Loucy (cell line): ENCODE data around the gene PKLR.

Source experiments
- H2AFZ ChIP-seq: fragments of 200-600 bp; sonication (generic); 2 replicates; pipeline ENCODE4 v1.6.0; 2016; ENCODE audit warnings: antibody characterized with exemption, mild to moderate bottlenecking, low read length, moderate library complexity
- H3F3A ChIP-seq: fragments of 200-600 bp; 2 replicates; pipeline ENCODE4 v1.6.0; 2016; ENCODE audit warnings: antibody characterized with exemption, low read depth, mild to moderate bottlenecking
- H3K27me3 ChIP-seq: fragments of 200-600 bp; sonication (generic); 2 replicates; pipeline ENCODE4 v1.6.1; 2014; ENCODE audit warnings: low read length, mild to moderate bottlenecking; ENCODE audit not compliant: insufficient read depth, poor library complexity, severe bottlenecking
- H3K36me3 ChIP-seq: fragments of 200-600 bp; sonication (generic); 2 replicates; pipeline ENCODE4 v1.6.1; 2016; ENCODE audit warnings: low read length; ENCODE audit not compliant: insufficient read depth
- H3K4me1 ChIP-seq: fragments of 200-600 bp; sonication (generic); 2 replicates; pipeline ENCODE4 v1.5.1; 2014; ENCODE audit warnings: low read length, mild to moderate bottlenecking; ENCODE audit not compliant: insufficient read depth, poor library complexity, severe bottlenecking
- H3K4me2 ChIP-seq: fragments of 200-600 bp; sonication (generic); 2 replicates; pipeline ENCODE4 v1.6.0; 2014; ENCODE audit warnings: antibody characterized with exemption, low read length, low read depth, mild to moderate bottlenecking; ENCODE audit not compliant: poor library complexity, severe bottlenecking
- H3K4me3 ChIP-seq: fragments of 200-600 bp; sonication (generic); 2 replicates; pipeline ENCODE4 v1.5.1; 2014; ENCODE audit warnings: low read length, mild to moderate bottlenecking, mixed read lengths; ENCODE audit not compliant: poor library complexity, severe bottlenecking
- H3K79me2 ChIP-seq: fragments of 200-600 bp; sonication (generic); 2 replicates; pipeline ENCODE4 v1.6.1; 2014; ENCODE audit warnings: low read length; ENCODE audit not compliant: insufficient read depth
- H3K9ac ChIP-seq: fragments of 200-600 bp; sonication (generic); 2 replicates; pipeline ENCODE4 v1.6.0; 2014; ENCODE audit warnings: mild to moderate bottlenecking, low read depth, low read length, moderate library complexity; ENCODE audit not compliant: poor library complexity, severe bottlenecking
- H3K9me2 ChIP-seq: fragments of 200-600 bp; sonication (generic); replicated peaks from 2 replicates; pipeline ENCODE4 v1.6.1; 2016; ENCODE audit warnings: low read depth, low read length, mixed read lengths
- H3K9me3 ChIP-seq: fragments of 200-600 bp; sonication (generic); 2 replicates; pipeline ENCODE4 v1.6.1; 2014; ENCODE audit warnings: mild to moderate bottlenecking, antibody characterized with exemption, low read length, low read depth; ENCODE audit not compliant: insufficient read depth
- H4K20me1 ChIP-seq: fragments of 200-600 bp; sonication (generic); 2 replicates; pipeline ENCODE4 v1.6.0; 2014; ENCODE audit warnings: antibody characterized with exemption, low read length, mild to moderate bottlenecking; ENCODE audit not compliant: insufficient read depth, poor library complexity, severe bottlenecking
- CTCF ChIP-seq: fragments of 200-600 bp; sonication (generic); conservative IDR thresholded peaks from 2 replicates; pipeline ENCODE4 v1.5.1; 2014; ENCODE audit warnings: mild to moderate bottlenecking, antibody characterized with exemption, low read length
- EZH2phosphoT487 ChIP-seq: fragments of 200-600 bp; IDR thresholded peaks from 2 replicates; pipeline ENCODE4 v1.6.1; 2018; ENCODE audit warnings: antibody characterized with exemption, mild to moderate bottlenecking, moderate library complexity, borderline replicate concordance

PKLR gene

GRCh38 chr1:155318082-155318481 is 16.8 kb upstream of the PKLR start:
- Histone ChIP-seq H3K4me2 (no peak overlapping the region), H3F3A (no peaks in the 10 kb centered on the region), H4K20me1 (peaks cover 28% of the 10 kb centered on the region), H3K4me1 (peaks cover 9% of the 10 kb centered on the region), H3K79me2 (peaks cover 32% of the 10 kb centered on the region), H3K4me3 (no peak overlapping the region), H3K9me3 (no peaks in the 10 kb centered on the region), H2AFZ (no peak overlapping the region), H3K27me3 (no peaks in the 10 kb centered on the region), H3K36me3 (peaks cover 49% of the 10 kb centered on the region; the same call in 1 of the 2 replicates), H3K9ac (no peak overlapping the region), H3K9me2 (no peaks in the 10 kb centered on the region)
- TF ChIP-seq EZH2phosphoT487 = no peak

- no peaks in the 10 kb centered on the region for H3F3A ChIP-seq
- H3K4me2 ChIP-seq = no peak overlapping the region
- H3K9me2 ChIP-seq = no peaks in the 10 kb centered on the region
- no peaks in the 10 kb centered on the region for H3K9me3 ChIP-seq
- peaks cover 44% of the 10 kb centered on the region for H3K79me2 ChIP-seq
- H3K4me3 ChIP-seq = no peak overlapping the region
- H2AFZ ChIP-seq = no peak overlapping the region
- peaks cover 55% of the 10 kb centered on the region; the same call in 1 of the 2 replicates for H3K36me3 ChIP-seq
- no peak overlapping the region for H3K9ac ChIP-seq
- H3K4me1 ChIP-seq = peaks cover 11% of the 10 kb centered on the region
- TF ChIP-seq EZH2phosphoT487 (no peak), CTCF (no peak)
- H4K20me1 ChIP-seq = peaks cover 28% of the 10 kb centered on the region
- H3K27me3 ChIP-seq = no peaks in the 10 kb centered on the region
Observed at GRCh38 chr1:155316922-155317321, 15.7 kb upstream of the PKLR start.

GRCh38 chr1:155313261-155313660 is 12.0 kb upstream of the PKLR start:
- H3K9me2 ChIP-seq = no peaks in the 10 kb centered on the region
- peaks cover 76% of the 10 kb centered on the region for H3K79me2 ChIP-seq
- peaks cover 38% of the 10 kb centered on the region for H4K20me1 ChIP-seq
- TF ChIP-seq EZH2phosphoT487 (no peak), CTCF (no peak)
- no peak overlapping the region for H2AFZ ChIP-seq
- H3K4me3 ChIP-seq = no peak overlapping the region
- peak overlapping the region; percentile 60 for H3K4me2 ChIP-seq
- H3K27me3 ChIP-seq = peaks cover 5% of the 10 kb centered on the region
- peaks cover 25% of the 10 kb centered on the region; the same call in 1 of the 2 replicates for H3K36me3 ChIP-seq
- H3F3A ChIP-seq = peaks cover under 1% of the 10 kb centered on the region; the same call in 1 of the 2 replicates
- H3K9me3 ChIP-seq = no peaks in the 10 kb centered on the region
- H3K4me1 ChIP-seq = peaks cover 33% of the 10 kb centered on the region
- no peak overlapping the region for H3K9ac ChIP-seq

GRCh38 chr1:155309423-155310021 is 8.3 kb upstream of the PKLR start:
- H3K4me1 ChIP-seq = peaks cover 54% of the 10 kb centered on the region
- TF ChIP-seq CTCF (peak; percentile 18; the same call in 1 of the 2 replicates), EZH2phosphoT487 (no peak)
- H3K27me3 ChIP-seq = peaks cover 5% of the 10 kb centered on the region
- no peaks in the 10 kb centered on the region for H3K9me3 ChIP-seq
- H3K9me2 ChIP-seq = no peaks in the 10 kb centered on the region
- peaks cover 56% of the 10 kb centered on the region for H3K79me2 ChIP-seq
- H4K20me1 ChIP-seq = peaks cover 31% of the 10 kb centered on the region
- H3K36me3 ChIP-seq = peaks cover 10% of the 10 kb centered on the region; the same call in 1 of the 2 replicates
- H3F3A ChIP-seq = peaks cover 9% of the 10 kb centered on the region
- peak overlapping the region; percentile 100 for H3K9ac ChIP-seq
- H3K4me2 ChIP-seq = peak overlapping the region; percentile 79
- peak overlapping the region; percentile 96 for H3K4me3 ChIP-seq
- no peak overlapping the region for H2AFZ ChIP-seq
